ENCODE results near the gene CERCAM.
A peak's percentile ranks its signal among the peaks of the same experiment; 100 is the strongest.
"Not testable (repeated sequence)": the region's sequence is repeated elsewhere in the genome, so short reads cannot be mapped to it uniquely, and the experiment has no call there.

CERCAM gene

GRCh38 chr9:128393145-128393775, 27.4 kb upstream of the CERCAM start:
- DNase-seq, result no peak

GRCh38 chr9:128393970-128394369, 26.7 kb upstream of the CERCAM start:
- DNase-seq, result no peak

- no peak for DNase-seq
Measured at GRCh38 chr9:128394379-128395168, 26.1 kb upstream of the CERCAM start.

- peak; percentile 59 to 61 (median 60) for DNase-seq
Measured at GRCh38 chr9:128396970-128397613, 23.6 kb upstream of the CERCAM start.

GRCh38 chr9:128397831-128398230, 22.8 kb upstream of the CERCAM start:
- no peak for DNase-seq

- no peak for DNase-seq
Measured at GRCh38 chr9:128399861-128400260, 20.8 kb upstream of the CERCAM start.

- no peak for DNase-seq
Measured at GRCh38 chr9:128404560-128404959, 16.1 kb upstream of the CERCAM start.

- no peak for DNase-seq
Measured at GRCh38 chr9:128405077-128405779, 15.4 kb upstream of the CERCAM start.

- no peak for DNase-seq
Measured at GRCh38 chr9:128405780-128406171, 14.9 kb upstream of the CERCAM start.

- DNase-seq, result no peak
Measured at GRCh38 chr9:128406848-128407391, 13.7 kb upstream of the CERCAM start.

GRCh38 chr9:128408963-128409431, 11.7 kb upstream of the CERCAM start:
- no peak for DNase-seq

- no peak for DNase-seq
Measured at GRCh38 chr9:128409450-128409849, 11.2 kb upstream of the CERCAM start.

- DNase-seq, result peak in 1 of 3 donors; percentile 11
Measured at GRCh38 chr9:128409978-128410377, 10.7 kb upstream of the CERCAM start.

- no peak for DNase-seq
Measured at GRCh38 chr9:128411364-128412119, 9.1 kb upstream of the CERCAM start.

- peak; percentile 57 to 64 (median 62) for DNase-seq
Measured at GRCh38 chr9:128412120-128412790, 8.4 kb upstream of the CERCAM start.

GRCh38 chr9:128413728-128414127, 6.9 kb upstream of the CERCAM start:
- not testable (repeated sequence) for DNase-seq

- no peak for DNase-seq
Measured at GRCh38 chr9:128414461-128414860, 6.2 kb upstream of the CERCAM start.

- DNase-seq, result no peak
Measured at GRCh38 chr9:128415281-128415680, 5.4 kb upstream of the CERCAM start.

- no peak for DNase-seq
Measured at GRCh38 chr9:128416014-128416413, 4.6 kb upstream of the CERCAM start.

GRCh38 chr9:128416432-128417019, 4.1 kb upstream of the CERCAM start:
- DNase-seq, result no peak

Measured in suppressor macrophage treated with lipopolysaccharide for 1 hour (primary cell).